CD4-positive, alpha-beta T cell (primary cell): ENCODE measurements around the gene UBIAD1. TPM values are rescaled to one million over a fixed set of nuclear protein-coding genes. Genes with fewer than 3 reads are reported as not detected.
A peak's percentile ranks its signal among the peaks of the same experiment; 100 is the strongest.

Source experiments
- ATAC-seq: fragments of 200-7000 bp; cut with Tn5 transposase; one replicate; pipeline ENCODE4 v1.10.0; 2022; ENCODE audit warnings: mild to moderate bottlenecking; ENCODE audit not compliant: poor library complexity
- CTCF ChIA-PET: fragments of 350-600 bp; sonication (Branson Sonifier 250); formaldehyde crosslinking; loops from one replicate; lab custom pipeline; 2021; ENCODE audit warnings: antibody characterized with exemption, inconsistent platforms; lab: Charles Lee
- POLR2A ChIA-PET: fragments of 350-600 bp; sonication (Branson Sonifier 250); formaldehyde crosslinking; loops from one replicate; lab custom pipeline; 2021; ENCODE audit warnings: antibody characterized with exemption, inconsistent platforms; lab: Charles Lee
- DNase-seq, 14 experiments: peaks; one replicate each; pipeline ENCODE4 v3.0.0-alpha.2; 2013 to 2020; ENCODE audit warnings: mixed read lengths in 2 of 14
- H3K27ac ChIP-seq, 2 donors: one replicate each; pipeline versions ENCODE4 v1.5.1 to v1.7.0; 2013; ENCODE audit warnings: low read length in 2 of 2, low read depth in 1 of 2, mild to moderate bottlenecking in 1 of 2
- H3K27me3 ChIP-seq, 2 experiments: 1 replicate in 1 of 2; 2 replicates in 1 of 2; pipeline versions ENCODE4 v1.6.1 to v1.7.0; 2013; ENCODE audit warnings: low read length in 2 of 2, control low read depth in 1 of 2, mild to moderate bottlenecking in 1 of 2, moderate library complexity in 1 of 2; ENCODE audit not compliant: insufficient read depth in 2 of 2, control insufficient read depth in 1 of 2
- H3K36me3 ChIP-seq: one replicate; pipeline ENCODE4 v1.6.1; 2013; ENCODE audit warnings: low read length, control low read depth; ENCODE audit not compliant: insufficient read depth
- H3K4me1 ChIP-seq: one replicate; pipeline ENCODE4 v1.6.1; 2013; ENCODE audit warnings: low read length, control low read depth; ENCODE audit not compliant: insufficient read depth
- H3K4me3 ChIP-seq: one replicate; pipeline ENCODE4 v1.5.1; 2013; ENCODE audit warnings: mild to moderate bottlenecking, low read length, moderate library complexity
- H3K9me3 ChIP-seq, 2 experiments: 1 replicate in 1 of 2; 2 replicates in 1 of 2; pipeline versions ENCODE4 v1.6.1 to v1.7.0; 2013; ENCODE audit warnings: low read length in 2 of 2, mild to moderate bottlenecking in 2 of 2, control low read depth in 1 of 2, moderate library complexity in 1 of 2; ENCODE audit not compliant: control insufficient read depth in 1 of 2, insufficient read depth in 1 of 2
- H3K27ac Mint-ChIP-seq: one replicate; pipeline ENCODE4 v1.8.0; 2020; ENCODE audit warnings: mixed read lengths
- H3K27me3 Mint-ChIP-seq: one replicate; pipeline ENCODE4 v1.8.0; 2021; ENCODE audit warnings: mixed read lengths
- H3K36me3 Mint-ChIP-seq: one replicate; pipeline ENCODE4 v1.8.0; 2021; ENCODE audit warnings: low read depth, mixed read lengths
- H3K4me1 Mint-ChIP-seq: one replicate; pipeline ENCODE4 v1.8.0; 2021; ENCODE audit warnings: low read depth, mixed read lengths
- H3K4me3 Mint-ChIP-seq: one replicate; pipeline ENCODE4 v1.8.0; 2020; ENCODE audit warnings: mild to moderate bottlenecking, mixed read lengths
- H3K9me3 Mint-ChIP-seq: one replicate; pipeline ENCODE4 v1.8.0; 2020; ENCODE audit warnings: mixed read lengths
- CTCF ChIP-seq: fragments of 200-600 bp; IDR thresholded peaks from one replicate; pipeline ENCODE4 v1.8.0; 2022; ENCODE audit warnings: antibody characterized with exemption, mild to moderate bottlenecking
- intact Hi-C, 2 experiments: fragments of 100-400 bp; cut with DNase I in 1 of 2; cut with micrococcal nuclease in 1 of 2; formaldehyde crosslinking; loops; one replicate each; pipeline versions ENCODE4 v1.15.1 to v1.9.0; 2023 to 2025; cut with DNase I, micrococcal nuclease
- total RNA-seq, 174 experiments: library from RNA in 2 of 174; stranded (reverse) in 2 of 174; gene quantifications; one replicate each; pipeline ENCODE4 v1.2.3 and lab custom pipeline; 2021 to 2026

The UBIAD1 gene
- total RNA-seq, 2 experiments from 2014 or later, result 19.2 to 19.3 TPM

DNA sequence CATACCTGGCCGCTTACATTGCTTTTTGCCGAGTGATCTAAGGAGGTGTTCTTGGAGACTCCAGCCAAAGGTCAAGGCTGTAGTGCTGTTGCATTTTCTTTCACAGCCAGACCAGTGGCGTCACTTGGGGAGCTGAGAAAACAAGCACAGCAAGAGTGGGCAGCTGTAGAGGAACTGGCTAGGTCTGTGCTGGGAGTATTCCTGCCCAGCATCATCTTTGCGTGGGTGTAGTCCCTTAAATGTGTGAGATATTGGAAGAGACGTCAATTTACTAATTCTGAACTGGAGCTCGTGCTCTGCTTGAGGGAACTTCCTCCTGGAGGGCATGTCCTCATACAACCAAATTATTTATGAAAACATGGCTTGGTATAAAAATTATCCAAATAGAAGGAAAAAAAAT lies 10.2 kb downstream of the UBIAD1 start:
- intact Hi-C loops, result no loop called here

GRCh38 chr1:11284784-11285183 lies 11.8 kb downstream of the UBIAD1 start:
- Histone ChIP-seq H3K4me3 (no peak overlapping the region), H3K36me3 (peaks cover 37% of the 10 kb centered on the region), H3K9me3 (no peaks in the 10 kb centered on the region), H3K4me1 (peaks cover 72% of the 10 kb centered on the region), H3K27ac (peak overlapping the region in 1 of 2 donors; percentile 41), H3K27me3 (no peaks in the 10 kb centered on the region)
- no peaks in the 10 kb centered on the region for H3K9me3 Mint-ChIP-seq
- peak overlapping the region; percentile 84 for H3K4me3 Mint-ChIP-seq
- peak overlapping the region; percentile 96 for H3K27ac Mint-ChIP-seq
- ChIA-PET POLR2A (interaction anchor here (1.0 to 2.5 kb wide), 3 partner anchors 9 to 23 kb away, joined by 4 to 16 read pairs (median 16); partner anchors contain the start of gene MTOR), CTCF (interaction anchor here (1.0 kb wide), 1 partner anchor 14 kb away, joined by 3 read pairs; no protein-coding TSS in a partner anchor)
- peak in 2 of 14 experiments; percentile 17 to 18 for DNase-seq
- no peak for TF ChIP-seq CTCF
- intact Hi-C loops, result no loop called here
- peaks cover 79% of the 10 kb centered on the region for H3K36me3 Mint-ChIP-seq
- peak; percentile 61 for ATAC-seq
- H3K27me3 Mint-ChIP-seq, result no peaks in the 10 kb centered on the region
- peaks cover 84% of the 10 kb centered on the region for H3K4me1 Mint-ChIP-seq

More for the DNA sequence above, 10.2 kb downstream of the UBIAD1 start:
- peaks cover 37% of the 10 kb centered on the region for H3K36me3 ChIP-seq
- Mint-ChIP-seq H3K36me3 (peaks cover 79% of the 10 kb centered on the region), H3K27me3 (no peaks in the 10 kb centered on the region), H3K4me1 (peaks cover 87% of the 10 kb centered on the region), H3K27ac (peak overlapping the region; percentile 96), H3K9me3 (no peaks in the 10 kb centered on the region), H3K4me3 (peak overlapping the region; percentile 17)
- H3K27ac ChIP-seq, result peak overlapping the region; percentile 18 to 51
- DNase-seq, result no peak
- H3K9me3 ChIP-seq, result no peaks in the 10 kb centered on the region
- H3K4me1 ChIP-seq, result peaks cover 76% of the 10 kb centered on the region
- ChIA-PET POLR2A (interaction anchor here (0.8 to 2.5 kb wide), 7 partner anchors 8 to 625 kb away, joined by 3 to 16 read pairs (median 6); partner anchors contain the start of genes MTOR and UBIAD1), CTCF (interaction anchor here (0.9 kb wide), 1 partner anchor 21 kb away, joined by 3 read pairs; the partner anchor contains the start of gene MTOR)
- no peak for TF ChIP-seq CTCF
- H3K4me3 ChIP-seq, result no peak overlapping the region
- H3K27me3 ChIP-seq, result no peaks in the 10 kb centered on the region
- no peak for ATAC-seq

DNA sequence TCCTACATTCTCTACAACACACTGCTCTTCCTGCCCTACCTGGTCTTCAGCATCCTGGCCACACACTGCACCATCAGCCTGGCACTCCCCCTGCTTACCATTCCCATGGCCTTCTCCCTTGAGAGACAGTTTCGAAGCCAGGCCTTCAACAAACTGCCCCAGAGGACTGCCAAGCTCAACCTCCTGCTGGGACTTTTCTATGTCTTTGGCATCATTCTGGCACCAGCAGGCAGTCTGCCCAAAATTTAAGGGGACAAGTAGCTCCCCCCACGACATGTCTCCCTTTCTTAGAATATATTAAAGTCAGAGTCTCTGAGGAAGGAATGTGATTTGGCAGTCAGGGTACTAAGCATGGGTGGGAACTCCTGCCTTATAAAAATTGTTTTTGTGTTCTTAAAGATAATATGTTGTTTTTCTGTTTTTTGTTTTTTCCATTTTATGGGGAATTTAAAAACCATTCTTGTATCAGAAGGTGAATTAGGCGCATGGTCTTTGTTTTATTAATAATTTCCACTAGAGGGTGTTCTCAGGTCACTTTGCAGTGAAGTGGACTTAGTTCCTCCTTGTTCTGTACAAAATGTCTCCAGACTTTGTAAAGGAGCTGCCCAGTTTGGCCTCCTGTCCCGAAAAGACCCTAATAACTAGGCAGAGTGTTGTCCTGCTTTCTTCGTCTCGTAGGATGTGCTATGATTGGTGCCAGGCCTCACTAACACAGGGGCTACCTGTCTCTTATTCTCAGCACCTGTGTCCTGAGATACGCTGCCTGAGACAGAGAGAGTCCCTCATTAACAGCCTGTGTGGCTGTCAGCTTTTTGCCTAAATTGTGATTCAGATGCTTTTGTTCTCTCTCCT lies 13.1 kb downstream of the UBIAD1 start:
- peak overlapping the region in 1 of 2 donors; percentile 41 for H3K27ac ChIP-seq
- peaks cover 43% of the 10 kb centered on the region for H3K36me3 ChIP-seq
- DNase-seq, result no peak
- ChIA-PET POLR2A (interaction anchor here (1.4 kb wide), 1 partner anchor 24 kb away, joined by 3 read pairs; the partner anchor contains the start of gene MTOR), CTCF (interaction anchor here (1.1 kb wide), 1 partner anchor 33 kb away, joined by 3 read pairs; no protein-coding TSS in a partner anchor)
- Mint-ChIP-seq H3K27me3 (no peaks in the 10 kb centered on the region), H3K27ac (peak overlapping the region; percentile 96), H3K4me3 (peak overlapping the region; percentile 84), H3K36me3 (peaks cover 79% of the 10 kb centered on the region), H3K4me1 (peaks cover 82% of the 10 kb centered on the region), H3K9me3 (no peaks in the 10 kb centered on the region)
- no peaks in the 10 kb centered on the region for H3K27me3 ChIP-seq
- no peaks in the 10 kb centered on the region for H3K9me3 ChIP-seq
- intact Hi-C loops, result no loop called here
- H3K4me3 ChIP-seq, result no peak overlapping the region
- H3K4me1 ChIP-seq, result peaks cover 66% of the 10 kb centered on the region
- TF ChIP-seq CTCF, result peak; percentile 29
- ATAC-seq, result no peak
